NCI-H128 (cell line): ENCODE results near the gene TCTN2.
A peak's percentile ranks its signal among the peaks of the same experiment; 100 is the strongest.

ENCODE experiments used
- DNase-seq: peaks from one replicate; lab custom pipeline; 2025; ENCODE audit not compliant: unreplicated experiment; lab: John Stamatoyannopoulos, UW

The TCTN2 gene

GRCh38 chr12:123683964-123684363 lies 13.1 kb downstream of the TCTN2 start:
- DNase-seq, result no peak

GRCh38 chr12:123686636-123687190 lies 15.8 kb downstream of the TCTN2 start:
- no peak for DNase-seq

- no peak for DNase-seq
These were observed 19.4 kb downstream of the TCTN2 start for GRCh38 chr12:123690191-123690840.

- no peak for DNase-seq
These were observed 25.3 kb downstream of the TCTN2 start for GRCh38 chr12:123696207-123696606.

GRCh38 chr12:123696646-123697045 lies 25.7 kb downstream of the TCTN2 start:
- DNase-seq, result peak; percentile 16

- DNase-seq, result no peak
These were observed 35.0 kb downstream of the TCTN2 start for GRCh38 chr12:123705935-123706334.

GRCh38 chr12:123707466-123707865 lies 36.6 kb downstream of the TCTN2 start:
- DNase-seq, result no peak

- no peak for DNase-seq
These were observed 41.9 kb downstream of the TCTN2 start for GRCh38 chr12:123712780-123713319.

GRCh38 chr12:123713398-123713797 lies 42.5 kb downstream of the TCTN2 start:
- no peak for DNase-seq

GRCh38 chr12:123713823-123714585 lies 43.1 kb downstream of the TCTN2 start:
- no peak for DNase-seq

GRCh38 chr12:123715195-123715594 lies 44.3 kb downstream of the TCTN2 start:
- DNase-seq, result no peak

GRCh38 chr12:123717350-123717749 lies 46.4 kb downstream of the TCTN2 start:
- DNase-seq, result no peak

- DNase-seq, result no peak
These were observed 49.4 kb downstream of the TCTN2 start for GRCh38 chr12:123720141-123720814.

- DNase-seq, result no peak
These were observed 50.3 kb downstream of the TCTN2 start for GRCh38 chr12:123721245-123721644.

- no peak for DNase-seq
These were observed 52.1 kb downstream of the TCTN2 start for GRCh38 chr12:123723011-123723410.

- DNase-seq, result no peak
These were observed 52.9 kb downstream of the TCTN2 start for GRCh38 chr12:123723765-123724164.

- DNase-seq, result no peak
These were observed 55.3 kb downstream of the TCTN2 start for GRCh38 chr12:123726244-123726643.

GRCh38 chr12:123726962-123727361 lies 56.0 kb downstream of the TCTN2 start:
- DNase-seq, result no peak

- DNase-seq, result no peak
These were observed 57.0 kb downstream of the TCTN2 start for GRCh38 chr12:123727878-123728277.

- no peak for DNase-seq
These were observed 60.7 kb downstream of the TCTN2 start for GRCh38 chr12:123731596-123731995.

GRCh38 chr12:123732251-123732650 lies 61.3 kb downstream of the TCTN2 start:
- no peak for DNase-seq
